Memory B cell (primary cell): ENCODE results near the gene ANKRD2.
"Not testable (repeated sequence)": the region's sequence is repeated elsewhere in the genome, so short reads cannot be mapped to it uniquely, and the experiment has no call there.

ENCODE experiments used
- ATAC-seq: fragments of 150-1000 bp; cut with Tn5 transposase; 2 replicates; pipeline ENCODE4 v1.10.0; 2021; ENCODE audit warnings: low read depth, mild to moderate bottlenecking, moderate library complexity
- DNase-seq, 2 donors: peaks; one replicate each; pipeline ENCODE4 v3.0.0; 2022; ENCODE audit warnings: low spot score in 2 of 2
- H3K27ac Mint-ChIP-seq: one replicate; pipeline ENCODE4 v1.8.0; 2022; ENCODE audit warnings: mild to moderate bottlenecking, moderate library complexity, mixed read lengths
- H3K27me3 Mint-ChIP-seq: one replicate; pipeline ENCODE4 v1.8.0; 2022; ENCODE audit warnings: mixed read lengths
- H3K36me3 Mint-ChIP-seq: one replicate; pipeline ENCODE4 v1.8.0; 2022; ENCODE audit warnings: mild to moderate bottlenecking, mixed read lengths
- H3K4me1 Mint-ChIP-seq: one replicate; pipeline ENCODE4 v1.8.0; 2022; ENCODE audit warnings: mixed read lengths
- H3K4me3 Mint-ChIP-seq: one replicate; pipeline ENCODE4 v1.8.0; 2022; ENCODE audit warnings: mild to moderate bottlenecking, moderate library complexity, mixed read lengths
- H3K9me3 Mint-ChIP-seq: one replicate; pipeline ENCODE4 v1.8.0; 2022; ENCODE audit warnings: mixed read lengths

ANKRD2 gene

DNA sequence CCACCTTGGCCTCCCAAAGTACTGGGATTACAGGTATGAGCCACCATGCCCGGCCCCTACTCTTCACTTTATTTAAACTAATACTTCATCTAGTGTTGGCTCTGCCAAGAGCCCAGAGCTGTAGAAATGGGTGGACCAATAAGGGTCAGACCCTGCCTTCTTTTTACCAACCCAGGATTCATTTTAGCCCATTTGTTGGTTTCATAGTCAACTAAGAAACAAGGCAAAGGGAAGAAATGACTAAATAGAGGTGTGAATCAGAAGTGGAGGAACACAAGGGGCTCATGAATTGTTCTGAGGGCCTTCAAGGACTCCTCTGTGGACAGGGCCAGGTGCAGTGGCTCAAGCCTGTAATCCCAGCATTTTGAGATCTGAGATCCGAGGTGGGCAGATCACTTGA lies 1.1 kb downstream of the ANKRD2 start:
- no peaks in the 10 kb centered on the region for H3K36me3 Mint-ChIP-seq
- DNase-seq (no peak), ATAC-seq (no peak)
- H3K4me1 Mint-ChIP-seq, result no peaks in the 10 kb centered on the region
- H3K27ac Mint-ChIP-seq, result no peak overlapping the region
- no peaks in the 10 kb centered on the region for H3K9me3 Mint-ChIP-seq
- H3K27me3 Mint-ChIP-seq, result no peaks in the 10 kb centered on the region
- no peak overlapping the region for H3K4me3 Mint-ChIP-seq

- DNase-seq, result no peak
- Mint-ChIP-seq H3K4me3 (no peak overlapping the region), H3K4me1 (no peaks in the 10 kb centered on the region), H3K27me3 (no peaks in the 10 kb centered on the region), H3K9me3 (no peaks in the 10 kb centered on the region), H3K36me3 (no peaks in the 10 kb centered on the region), H3K27ac (no peak overlapping the region)
- ATAC-seq, result no peak
Observed at GRCh38 chr10:97574374-97575126, 2.0 kb downstream of the ANKRD2 start.

DNA sequence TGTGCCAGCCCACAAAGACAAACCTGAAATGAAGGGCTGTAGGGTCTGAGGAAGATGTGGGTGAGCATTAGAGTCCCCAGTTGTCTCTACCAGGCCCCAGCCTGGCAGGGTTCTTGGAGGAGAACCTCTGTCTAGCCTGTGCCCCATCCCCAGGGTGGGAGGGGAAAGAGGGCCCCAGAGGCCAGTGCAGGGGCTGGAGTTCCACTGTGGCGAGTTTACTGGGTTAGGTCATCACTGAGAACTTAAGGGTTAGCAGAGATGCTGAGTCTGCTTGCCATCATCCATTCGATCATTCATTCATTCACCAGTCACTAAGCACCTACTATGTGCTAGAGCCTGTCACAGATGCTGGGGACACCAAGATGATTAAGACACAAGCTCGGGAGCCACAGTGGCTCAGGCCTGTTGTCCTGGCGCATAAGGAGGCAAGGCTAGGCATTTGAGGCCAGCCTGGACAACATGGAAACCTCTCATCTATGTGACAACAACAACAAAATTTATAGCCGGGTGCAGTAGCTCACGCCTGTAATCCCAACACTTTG lies 2.6 kb downstream of the ANKRD2 start:
- Mint-ChIP-seq H3K4me3 (no peak overlapping the region), H3K27me3 (peaks cover 2% of the 10 kb centered on the region), H3K9me3 (no peaks in the 10 kb centered on the region), H3K27ac (no peak overlapping the region), H3K4me1 (no peaks in the 10 kb centered on the region), H3K36me3 (no peaks in the 10 kb centered on the region)
- DNase-seq (no peak), ATAC-seq (no peak)

GRCh38 chr10:97576487-97576886 lies 3.9 kb downstream of the ANKRD2 start:
- not testable (repeated sequence) for H3K9me3 Mint-ChIP-seq, DNase-seq, ATAC-seq, H3K27ac Mint-ChIP-seq, H3K27me3 Mint-ChIP-seq, H3K4me3 Mint-ChIP-seq, H3K4me1 Mint-ChIP-seq, H3K36me3 Mint-ChIP-seq

DNA sequence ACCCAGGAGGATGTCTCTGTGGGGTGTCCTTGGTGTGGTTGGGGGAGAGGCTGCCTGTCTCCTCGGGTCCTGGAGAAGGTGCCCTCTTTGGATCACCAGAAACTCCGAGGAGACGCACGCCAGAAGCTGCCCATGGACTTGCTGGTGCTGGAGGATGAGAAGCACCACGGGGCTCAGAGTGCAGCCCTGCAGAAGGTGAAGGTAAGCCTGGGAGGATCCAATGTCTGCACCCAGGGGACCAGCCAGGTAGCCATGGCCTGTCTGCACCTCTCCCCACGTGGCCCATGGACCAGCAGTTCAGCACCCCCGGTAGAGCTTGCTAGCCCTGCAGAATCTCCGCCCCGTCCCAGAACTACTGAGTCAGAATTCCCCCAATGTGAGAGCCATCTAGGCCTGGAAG lies 5.1 kb downstream of the ANKRD2 start:
- ATAC-seq (no peak), DNase-seq (no peak)
- Mint-ChIP-seq H3K36me3 (no peaks in the 10 kb centered on the region), H3K4me3 (no peak overlapping the region), H3K27ac (no peak overlapping the region), H3K27me3 (peaks cover 2% of the 10 kb centered on the region), H3K9me3 (no peaks in the 10 kb centered on the region), H3K4me1 (no peaks in the 10 kb centered on the region)

DNA sequence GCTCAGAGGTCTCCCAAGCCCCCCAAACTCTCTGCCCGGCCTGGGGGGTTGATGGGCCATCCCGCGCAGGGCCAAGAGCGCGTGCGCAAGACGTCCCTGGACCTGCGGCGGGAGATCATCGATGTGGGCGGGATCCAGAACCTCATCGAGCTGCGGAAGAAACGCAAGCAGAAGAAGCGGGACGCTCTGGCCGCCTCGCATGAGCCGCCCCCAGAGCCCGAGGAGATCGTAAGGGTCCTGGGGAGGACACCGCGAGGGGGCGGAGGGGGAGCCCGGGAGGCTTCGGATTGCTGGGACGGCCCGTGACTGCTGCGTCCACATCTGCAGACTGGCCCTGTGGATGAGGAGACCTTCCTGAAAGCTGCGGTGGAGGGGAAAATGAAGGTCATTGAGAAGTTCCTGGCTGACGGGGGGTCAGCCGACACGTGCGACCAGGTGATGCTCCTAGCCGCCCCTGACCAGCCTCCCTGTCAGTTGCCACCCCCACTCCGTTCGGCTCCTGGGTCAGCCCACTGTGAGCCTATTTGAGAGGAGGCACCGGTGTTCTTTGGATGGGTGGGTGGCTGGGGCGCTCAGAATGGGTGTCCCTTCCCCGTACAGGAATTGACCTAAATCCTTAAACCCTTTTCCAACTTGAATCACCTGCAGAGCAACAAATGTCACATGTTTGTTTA lies 5.7 kb downstream of the ANKRD2 start:
- H3K27ac Mint-ChIP-seq, result no peak overlapping the region
- DNase-seq (no peak), ATAC-seq (no peak)
- no peaks in the 10 kb centered on the region for H3K9me3 Mint-ChIP-seq
- no peaks in the 10 kb centered on the region for H3K36me3 Mint-ChIP-seq
- no peak overlapping the region for H3K4me3 Mint-ChIP-seq
- H3K4me1 Mint-ChIP-seq, result no peaks in the 10 kb centered on the region
- peaks cover 2% of the 10 kb centered on the region for H3K27me3 Mint-ChIP-seq

DNA sequence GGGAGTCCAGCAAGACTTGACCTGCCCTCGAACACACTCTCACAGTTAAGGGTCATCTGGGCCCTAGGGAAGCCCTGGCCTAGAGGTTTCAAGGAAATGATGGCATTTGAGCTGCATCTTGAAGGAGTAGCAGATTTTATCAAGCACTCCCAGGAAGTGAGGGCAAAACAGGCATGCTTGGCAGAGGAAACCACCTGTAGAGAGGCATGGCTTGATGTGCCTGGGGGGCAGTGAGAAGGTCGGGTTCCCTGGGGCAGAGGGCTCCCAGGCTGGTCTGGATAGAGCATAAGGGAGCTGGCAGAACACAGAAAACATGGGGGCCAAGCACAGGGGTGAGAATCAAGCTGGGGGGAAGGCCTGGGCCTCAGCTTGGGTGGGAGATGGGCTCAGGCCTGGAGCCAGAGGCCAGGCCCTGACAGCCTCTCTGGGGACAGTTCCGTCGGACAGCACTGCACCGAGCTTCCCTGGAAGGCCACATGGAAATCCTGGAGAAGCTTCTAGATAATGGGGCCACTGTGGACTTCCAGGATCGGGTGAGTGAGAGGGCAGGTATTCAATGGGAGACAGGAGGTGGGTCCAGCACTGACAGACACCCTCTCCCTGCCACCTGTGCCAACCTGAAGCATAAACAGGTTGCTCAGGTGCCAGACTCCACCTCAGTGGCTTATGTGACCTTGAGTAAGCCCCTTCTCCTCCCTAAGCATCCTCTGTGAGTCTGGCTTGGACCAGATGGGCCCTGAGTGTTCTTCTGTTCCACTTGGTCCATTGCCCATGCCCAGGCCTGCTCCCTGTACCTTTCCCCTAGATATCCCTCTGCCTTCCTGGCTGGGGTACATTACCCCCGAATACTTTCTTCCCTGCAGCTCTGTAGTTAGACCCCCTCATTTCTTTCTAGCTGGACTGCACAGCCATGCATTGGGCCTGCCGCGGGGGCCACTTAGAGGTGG lies 8.1 kb downstream of the ANKRD2 start:
- DNase-seq (no peak), ATAC-seq (no peak)
- Mint-ChIP-seq H3K36me3 (no peaks in the 10 kb centered on the region), H3K27me3 (peaks cover 2% of the 10 kb centered on the region), H3K27ac (no peak overlapping the region), H3K4me3 (no peak overlapping the region), H3K4me1 (no peaks in the 10 kb centered on the region), H3K9me3 (no peaks in the 10 kb centered on the region)

- DNase-seq, result no peak
- Mint-ChIP-seq H3K27me3 (peaks cover 2% of the 10 kb centered on the region), H3K36me3 (no peaks in the 10 kb centered on the region), H3K4me1 (no peaks in the 10 kb centered on the region), H3K27ac (no peak overlapping the region), H3K9me3 (no peaks in the 10 kb centered on the region), H3K4me3 (no peak overlapping the region)
- no peak for ATAC-seq
Observed at GRCh38 chr10:97582169-97582568, 9.6 kb downstream of the ANKRD2 start.

- Mint-ChIP-seq H3K4me3 (no peak overlapping the region), H3K36me3 (no peaks in the 10 kb centered on the region), H3K9me3 (no peaks in the 10 kb centered on the region), H3K27me3 (peaks cover 2% of the 10 kb centered on the region), H3K27ac (no peak overlapping the region), H3K4me1 (no peaks in the 10 kb centered on the region)
- ATAC-seq (no peak), DNase-seq (no peak)
Observed at GRCh38 chr10:97583476-97583875, 10.9 kb downstream of the ANKRD2 start.

DNA sequence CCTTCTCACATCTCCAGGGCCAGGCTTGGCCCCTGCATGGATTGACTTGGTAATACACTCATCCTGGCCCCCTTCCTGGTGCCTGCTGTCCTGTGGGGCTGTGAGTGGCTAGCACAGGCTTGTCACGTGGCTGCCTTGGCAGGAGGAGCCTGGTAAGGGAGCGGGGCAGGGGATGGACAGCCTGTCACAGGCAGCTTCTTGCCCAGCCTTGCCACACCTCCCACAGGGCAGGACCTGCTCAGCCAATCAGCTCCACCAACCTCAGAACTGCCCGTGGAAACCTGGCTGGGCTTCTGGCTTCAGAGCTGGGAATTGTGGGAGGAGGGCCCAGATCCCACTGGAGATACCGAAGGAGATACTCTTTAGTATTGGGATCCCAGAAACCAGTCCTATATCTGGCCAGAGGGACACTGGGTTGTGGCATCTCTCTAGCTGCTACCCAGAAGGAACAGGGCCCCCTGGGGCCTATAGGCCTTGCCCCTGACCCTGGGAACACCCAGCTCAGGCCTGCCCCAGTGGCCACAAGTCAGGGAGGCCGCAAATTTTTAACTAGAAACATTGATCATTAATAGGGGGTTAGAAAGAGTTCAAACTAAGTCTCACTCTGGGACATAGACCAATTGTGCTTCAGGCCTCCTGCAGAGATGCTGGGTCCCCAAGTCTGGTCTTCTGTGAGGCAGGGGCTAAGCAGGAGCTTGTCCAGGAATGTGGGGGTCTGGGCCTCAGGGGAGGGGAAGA lies 11.7 kb downstream of the ANKRD2 start, which contains the start of gene HOGA1:
HOGA1 (plus strand) TSS at position 330 of the 738 bp plus-strand sequence; CDS start at position 645, 315 bp downstream.
- H3K27me3 Mint-ChIP-seq, result peaks cover 2% of the 10 kb centered on the region
- H3K27ac Mint-ChIP-seq, result no peak within 1 kb of the TSS
- H3K4me1 Mint-ChIP-seq, result no peaks in the 10 kb centered on the region
- DNase-seq (no peak), ATAC-seq (no peak)
- no peaks in the 10 kb centered on the region for H3K9me3 Mint-ChIP-seq
- no peaks in the 10 kb centered on the region for H3K36me3 Mint-ChIP-seq
- H3K4me3 Mint-ChIP-seq, result no peak within 1 kb of the TSS

- no peaks in the 10 kb centered on the region for H3K27me3 Mint-ChIP-seq
- no peaks in the 10 kb centered on the region for H3K4me1 Mint-ChIP-seq
- no peaks in the 10 kb centered on the region for H3K9me3 Mint-ChIP-seq
- H3K36me3 Mint-ChIP-seq, result no peaks in the 10 kb centered on the region
- ATAC-seq, result no peak
- no peak overlapping the region for H3K27ac Mint-ChIP-seq
- no peak overlapping the region for H3K4me3 Mint-ChIP-seq
- no peak for DNase-seq
Observed at GRCh38 chr10:97584798-97585438, 12.3 kb downstream of the ANKRD2 start.

DNA sequence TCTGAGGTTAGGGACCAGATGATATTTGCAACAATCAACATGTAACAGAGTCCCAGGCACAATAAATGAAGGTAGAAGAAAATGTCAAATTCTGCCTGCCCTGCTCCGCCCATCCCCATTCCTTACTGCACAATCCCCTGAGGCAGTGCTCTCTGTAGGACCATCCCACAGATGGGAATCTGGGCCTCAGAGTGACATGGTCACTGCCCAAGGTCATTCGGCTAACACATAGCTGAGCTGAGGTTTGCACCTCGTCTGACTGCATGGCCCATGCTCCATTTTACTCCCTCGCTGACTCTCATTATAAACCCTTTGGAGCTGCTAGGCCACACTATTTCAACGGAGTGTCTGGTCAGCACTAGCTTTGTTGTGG lies 12.8 kb downstream of the ANKRD2 start:
- no peaks in the 10 kb centered on the region for H3K4me1 Mint-ChIP-seq
- DNase-seq (no peak), ATAC-seq (no peak)
- no peaks in the 10 kb centered on the region for H3K27me3 Mint-ChIP-seq
- no peaks in the 10 kb centered on the region for H3K36me3 Mint-ChIP-seq
- no peak overlapping the region for H3K4me3 Mint-ChIP-seq
- no peak overlapping the region for H3K27ac Mint-ChIP-seq
- H3K9me3 Mint-ChIP-seq, result no peaks in the 10 kb centered on the region

DNA sequence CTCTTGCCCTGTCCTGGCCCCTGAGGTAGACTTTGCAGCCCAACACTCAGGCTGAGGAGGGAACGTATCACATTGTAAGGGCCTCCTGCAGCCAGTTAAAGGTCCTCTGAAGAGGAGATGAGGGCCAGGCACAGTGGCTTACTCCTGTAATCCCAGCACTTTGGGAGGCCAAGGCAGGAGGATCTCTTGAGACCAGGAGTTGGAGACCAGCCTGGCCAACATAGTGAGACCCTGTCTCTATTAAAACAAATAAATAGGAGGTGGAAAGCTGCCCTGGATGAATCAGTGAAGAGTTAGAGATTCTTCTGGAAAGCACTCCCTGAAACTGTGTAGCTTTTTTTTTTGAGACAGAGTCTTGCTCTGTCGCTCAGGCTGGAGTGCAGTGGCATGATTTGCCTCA lies 14.6 kb downstream of the ANKRD2 start:
- Mint-ChIP-seq H3K27ac (no peak overlapping the region), H3K9me3 (no peaks in the 10 kb centered on the region), H3K4me1 (no peaks in the 10 kb centered on the region), H3K27me3 (no peaks in the 10 kb centered on the region), H3K4me3 (no peak overlapping the region), H3K36me3 (no peaks in the 10 kb centered on the region)
- no peak for DNase-seq
- no peak for ATAC-seq
